Esophagus muscularis mucosa (tissue), 4 donors: ENCODE results near the gene GRAMD4. TPM values are rescaled to one million over a fixed set of nuclear protein-coding genes. Genes with fewer than 3 reads are reported as not detected.

Experiments used
- DNase-seq: peaks from one replicate; pipeline ENCODE4 v3.0.0-alpha.2; 2017; ENCODE audit errors: extremely low spot score
- H3K27ac ChIP-seq, 4 donors: fragments of 200-600 bp; sonication (generic); replicated peaks in 1 of 4; 1 replicate in 3 of 4; 2 replicates in 1 of 4; pipeline ENCODE4 v1.5.1; 2016 to 2019; ENCODE audit warnings: mild to moderate bottlenecking in 1 of 4
- H3K27me3 ChIP-seq, 4 donors: fragments of 200-600 bp; sonication (generic); one replicate each; pipeline versions ENCODE4 v1.5.1 to v1.6.0; 2016 to 2019
- H3K36me3 ChIP-seq, 4 donors: fragments of 200-600 bp; sonication (generic); one replicate each; pipeline ENCODE4 v1.5.1; 2016 to 2019
- H3K4me1 ChIP-seq, 4 donors: fragments of 200-600 bp; sonication (generic); one replicate each; pipeline ENCODE4 v1.5.1; 2016 to 2019
- H3K4me3 ChIP-seq, 4 donors: fragments of 200-600 bp; sonication (generic); 1 replicate in 2 of 4; 2 replicates in 2 of 4; pipeline ENCODE4 v1.5.1; 2016 to 2019; ENCODE audit warnings: mild to moderate bottlenecking in 4 of 4, moderate library complexity in 1 of 4
- H3K9me3 ChIP-seq, 4 donors: fragments of 200-600 bp; sonication (generic); 1 replicate in 3 of 4; 2 replicates in 1 of 4; pipeline ENCODE4 v1.5.1; 2016 to 2019
- CTCF ChIP-seq, 3 experiments: fragments of 200-600 bp in 2 of 3; fragments of 450-650 bp in 1 of 3; sonication (generic) in 2 of 3; IDR thresholded peaks; one replicate each; pipeline ENCODE4 v1.5.1; 2017 to 2019; ENCODE audit warnings: antibody characterized with exemption in 3 of 3, mild to moderate bottlenecking in 2 of 3, moderate library complexity in 1 of 3
- EP300 ChIP-seq: sonication (generic); formaldehyde crosslinking; IDR thresholded peaks from one replicate; pipeline ENCODE4 v1.6.1; 2017; ENCODE audit warnings: antibody characterized with exemption
- POLR2A ChIP-seq: fragments of 450-650 bp; IDR thresholded peaks from one replicate; pipeline ENCODE4 v1.6.1; 2017; ENCODE audit warnings: antibody characterized with exemption, moderate library complexity, mild to moderate bottlenecking, low read depth
- POLR2AphosphoS5 ChIP-seq, 2 donors: sonication (generic); formaldehyde crosslinking; IDR thresholded peaks; one replicate each; pipeline ENCODE4 v1.6.1; 2017; ENCODE audit warnings: antibody characterized with exemption in 2 of 2
- WGBS: methylation state at CpG from one replicate; pipeline ENCODE4 v1.1.5; 2018; 5-methylcytosine and 5-hydroxymethylcytosine counted together
- intact Hi-C: fragments of 100-400 bp; cut with DNase I; formaldehyde crosslinking; loops from one replicate; pipeline ENCODE4 v1.15.1; 2023
- total RNA-seq, 4 donors: library from RNA; depleted of rRNA; stranded (reverse); fragments of >200 nt; gene quantifications; one replicate each; pipeline versions ENCODE4 v1.1.0 to v1.2.1, GENCODE V29; 2016

The GRAMD4 gene
- total RNA-seq, 4 donors from 2014 or later: 20.0 to 126 (median 63.8) TPM

GRCh38 chr22:46678785-46679700 lies 58.9 kb downstream of the GRAMD4 start:
- no peak for TF ChIP-seq CTCF (IDR thresholded peaks at IDR 0.05)
- no peak for TF ChIP-seq POLR2A
- H3K27me3 ChIP-seq: no peaks in the 10 kb centered on the region
- H3K4me1 ChIP-seq: peaks cover 12 to 15% (median 13%) of the 10 kb centered on the region in 4 donors
- DNase-seq: no peak
- intact Hi-C loops: no loop called here
- no peak overlapping the region for H3K4me3 ChIP-seq
- H3K27ac ChIP-seq: peak overlapping the region; percentile 36 to 60 (median 47)
- WGBS: 71% methylated on average over 31 of the region's 44 CpGs
- H3K36me3 ChIP-seq: peaks cover 0 to 63% (median 47%) of the 10 kb centered on the region in 4 donors
- no peaks in the 10 kb centered on the region for H3K9me3 ChIP-seq

- peak overlapping the region; percentile 36 to 60 (median 47) for H3K27ac ChIP-seq
- H3K4me3 ChIP-seq: no peak overlapping the region
- no peaks in the 10 kb centered on the region for H3K9me3 ChIP-seq
- TF ChIP-seq POLR2AphosphoS5 (IDR thresholded peaks at IDR 0.05): no peak
- TF ChIP-seq POLR2A: no peak
- TF ChIP-seq EP300: no peak
- TF ChIP-seq CTCF (IDR thresholded peaks at IDR 0.05): no peak
- peaks cover 12 to 19% (median 14%) of the 10 kb centered on the region in 4 donors for H3K4me1 ChIP-seq
- H3K27me3 ChIP-seq: no peaks in the 10 kb centered on the region
- intact Hi-C loops: no loop called here
- 60% methylated on average over 5 of the region's 16 CpGs for whole genome bisulfite sequencing
- H3K36me3 ChIP-seq: peaks cover 0 to 57% (median 41%) of the 10 kb centered on the region in 4 donors
- DNase-seq: no peak
Measured at GRCh38 chr22:46679706-46680269, 59.6 kb downstream of the GRAMD4 start.

- Histone ChIP-seq H3K27me3 (no peaks in the 10 kb centered on the region), H3K4me1 (peaks cover 14 to 31% (median 16%) of the 10 kb centered on the region in 4 donors), H3K27ac (no peak overlapping the region), H3K36me3 (peaks cover 0 to 52% (median 39%) of the 10 kb centered on the region in 4 donors), H3K9me3 (no peaks in the 10 kb centered on the region), H3K4me3 (no peak overlapping the region)
- WGBS: 88% methylated on average over 7 of the region's 7 CpGs
- intact Hi-C loops: no loop called here
- TF ChIP-seq POLR2A: no peak
- peak in 1 of 3 experiments; percentile 23 for TF ChIP-seq CTCF (IDR thresholded peaks at IDR 0.05)
- TF ChIP-seq EP300: no peak
- no peak for TF ChIP-seq POLR2AphosphoS5 (IDR thresholded peaks at IDR 0.05)
- DNase-seq: no peak
Measured at GRCh38 chr22:46681010-46681409, 60.8 kb downstream of the GRAMD4 start.

GRCh38 chr22:46682011-46682731 lies 62.0 kb downstream of the GRAMD4 start:
- Histone ChIP-seq H3K36me3 (peaks cover 3 to 53% (median 37%) of the 10 kb centered on the region in 4 donors), H3K4me1 (peaks cover 18 to 43% (median 25%) of the 10 kb centered on the region in 4 donors), H3K27me3 (no peaks in the 10 kb centered on the region), H3K4me3 (no peak overlapping the region), H3K9me3 (no peaks in the 10 kb centered on the region), H3K27ac (no peak overlapping the region)
- intact Hi-C loops: no loop called here
- DNase-seq: no peak
- TF ChIP-seq POLR2A: no peak
- no peak for TF ChIP-seq CTCF (IDR thresholded peaks at IDR 0.05)
- TF ChIP-seq EP300: no peak
- no peak for TF ChIP-seq POLR2AphosphoS5 (IDR thresholded peaks at IDR 0.05)
- 87% methylated on average over 16 of the region's 19 CpGs for WGBS
